Esophagus muscularis mucosa (tissue), 3 donors: Measurements from ENCODE around the gene NBAS.

Experiments
- CTCF ChIP-seq, 3 experiments: fragments of 200-600 bp in 2 of 3; fragments of 450-650 bp in 1 of 3; sonication (generic) in 2 of 3; IDR thresholded peaks; one replicate each; pipeline ENCODE4 v1.5.1; 2017 to 2019; ENCODE audit warnings: antibody characterized with exemption in 3 of 3, mild to moderate bottlenecking in 2 of 3, moderate library complexity in 1 of 3
- POLR2A ChIP-seq: fragments of 450-650 bp; IDR thresholded peaks from one replicate; pipeline ENCODE4 v1.6.1; 2017; ENCODE audit warnings: antibody characterized with exemption, moderate library complexity, mild to moderate bottlenecking, low read depth
- POLR2AphosphoS5 ChIP-seq, 2 donors: sonication (generic); formaldehyde crosslinking; IDR thresholded peaks; one replicate each; pipeline ENCODE4 v1.6.1; 2017; ENCODE audit warnings: antibody characterized with exemption in 2 of 2

GRCh38 chr2:15122915-15123314 lies 438.2 kb downstream of the NBAS start:
- TF ChIP-seq CTCF (IDR thresholded peaks at IDR 0.05) = no peak
- TF ChIP-seq POLR2A = no peak
- TF ChIP-seq POLR2AphosphoS5 (IDR thresholded peaks at IDR 0.05) = no peak
